Uterus (tissue), 4 donors: ENCODE data around the gene RHBG. TPM values are rescaled to one million over a fixed set of nuclear protein-coding genes. Genes with fewer than 3 reads are reported as not detected.
A peak's percentile ranks its signal among the peaks of the same experiment; 100 is the strongest.

Source experiments
- DNase-seq, 2 donors: peaks; one replicate each; pipeline ENCODE4 v3.0.0-alpha.2; 2019 to 2020
- H3K27ac ChIP-seq, 2 donors: fragments of 200-600 bp; sonication (generic); 1 replicate in 1 of 2; 2 replicates in 1 of 2; pipeline ENCODE4 v1.5.1; 2016 to 2018
- H3K27me3 ChIP-seq, 2 donors: fragments of 200-600 bp; sonication (generic); one replicate each; pipeline ENCODE4 v1.5.1; 2018 to 2019; ENCODE audit warnings: control low read depth in 1 of 2
- H3K36me3 ChIP-seq, 2 donors: fragments of 200-600 bp; sonication (generic); one replicate each; pipeline ENCODE4 v1.5.1; 2019; ENCODE audit warnings: control low read depth in 1 of 2
- H3K4me1 ChIP-seq, 2 donors: fragments of 200-600 bp; sonication (generic); one replicate each; pipeline ENCODE4 v1.5.1; 2018 to 2019; ENCODE audit warnings: control low read depth in 1 of 2
- H3K4me3 ChIP-seq, 2 donors: fragments of 200-600 bp; sonication (generic); 1 replicate in 1 of 2; 2 replicates in 1 of 2; pipeline ENCODE4 v1.5.1; 2018 to 2019; ENCODE audit warnings: mild to moderate bottlenecking in 1 of 2
- H3K9me3 ChIP-seq, 2 donors: fragments of 200-600 bp; sonication (generic); one replicate each; pipeline ENCODE4 v1.5.1; 2019; ENCODE audit warnings: control low read depth in 1 of 2
- POLR2A ChIP-seq, 2 donors: fragments of 450-650 bp; IDR thresholded peaks; one replicate each; pipeline ENCODE4 v1.6.1; 2016; ENCODE audit warnings: antibody characterized with exemption in 2 of 2, mild to moderate bottlenecking in 1 of 2, moderate library complexity in 1 of 2
- intact Hi-C: fragments of 100-400 bp; cut with DNase I; formaldehyde crosslinking; loops from one replicate; pipeline ENCODE4 v1.15.1; 2023; ENCODE audit warnings: low total_unique reads
- total RNA-seq, 4 donors: library from RNA; depleted of rRNA in 3 of 4; stranded (reverse); fragments of >200 nt in 3 of 4; gene quantifications; one replicate each; pipeline versions ENCODE4 v1.1.0 to v1.2.4, GENCODE V29; 2014 to 2023
- TF ChIP-seq, protein P1 (sequence below), 4 experiments: fragments of 200-600 bp in 2 of 4; fragments of 450-650 bp in 2 of 4; sonication (generic) in 2 of 4; IDR thresholded peaks; one replicate each; pipeline ENCODE4 v1.5.1; 2016 to 2019; ENCODE audit warnings: antibody characterized with exemption in 4 of 4, mild to moderate bottlenecking in 2 of 4, moderate library complexity in 1 of 4
- donor health status: DM: yes; HTN: yes; CAD: no.

RHBG gene
- total RNA-seq, 4 donors from 2014 or later, result 0.49 TPM; not detected in 3

GRCh38 chr1:156356875-156357534 is 12.0 kb upstream of the RHBG start:
- Histone ChIP-seq H3K27me3 (peaks cover 5 to 13% of the 10 kb centered on the region in 2 donors), H3K27ac (no peak overlapping the region), H3K4me3 (no peak overlapping the region), H3K36me3 (no peaks in the 10 kb centered on the region), H3K4me1 (no peaks in the 10 kb centered on the region), H3K9me3 (no peaks in the 10 kb centered on the region)
- no peak for DNase-seq
- intact Hi-C loops, result no loop called here
- TF ChIP-seq, protein P1, sequence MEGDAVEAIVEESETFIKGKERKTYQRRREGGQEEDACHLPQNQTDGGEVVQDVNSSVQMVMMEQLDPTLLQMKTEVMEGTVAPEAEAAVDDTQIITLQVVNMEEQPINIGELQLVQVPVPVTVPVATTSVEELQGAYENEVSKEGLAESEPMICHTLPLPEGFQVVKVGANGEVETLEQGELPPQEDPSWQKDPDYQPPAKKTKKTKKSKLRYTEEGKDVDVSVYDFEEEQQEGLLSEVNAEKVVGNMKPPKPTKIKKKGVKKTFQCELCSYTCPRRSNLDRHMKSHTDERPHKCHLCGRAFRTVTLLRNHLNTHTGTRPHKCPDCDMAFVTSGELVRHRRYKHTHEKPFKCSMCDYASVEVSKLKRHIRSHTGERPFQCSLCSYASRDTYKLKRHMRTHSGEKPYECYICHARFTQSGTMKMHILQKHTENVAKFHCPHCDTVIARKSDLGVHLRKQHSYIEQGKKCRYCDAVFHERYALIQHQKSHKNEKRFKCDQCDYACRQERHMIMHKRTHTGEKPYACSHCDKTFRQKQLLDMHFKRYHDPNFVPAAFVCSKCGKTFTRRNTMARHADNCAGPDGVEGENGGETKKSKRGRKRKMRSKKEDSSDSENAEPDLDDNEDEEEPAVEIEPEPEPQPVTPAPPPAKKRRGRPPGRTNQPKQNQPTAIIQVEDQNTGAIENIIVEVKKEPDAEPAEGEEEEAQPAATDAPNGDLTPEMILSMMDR (IDR thresholded peaks at IDR 0.05), result peak in 3 of 4 experiments; percentile 26 to 35 (median 27)
- TF ChIP-seq POLR2A (IDR thresholded peaks at IDR 0.05), result no peak

DNA sequence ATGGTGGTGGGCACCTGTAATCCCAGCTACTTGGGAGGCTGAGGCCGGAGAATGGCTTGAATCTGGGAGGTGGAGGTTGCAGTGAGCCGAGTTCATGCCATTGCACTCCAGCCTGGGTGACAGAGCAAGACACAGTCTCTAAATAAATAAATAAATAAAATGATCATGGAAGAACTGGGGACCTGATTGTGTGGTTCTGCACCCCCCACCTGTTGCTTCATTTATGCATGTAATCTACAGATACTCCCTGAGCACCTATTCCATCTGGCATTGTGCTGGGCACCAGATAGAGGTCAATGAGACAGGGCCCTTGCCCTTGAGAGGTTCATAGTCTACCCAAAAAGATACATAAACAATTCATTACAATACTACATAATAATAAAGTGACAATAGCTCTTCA is 11.0 kb upstream of the RHBG start:
- Histone ChIP-seq H3K27me3 (peaks cover 5 to 13% of the 10 kb centered on the region in 2 donors), H3K36me3 (no peaks in the 10 kb centered on the region), H3K4me1 (no peaks in the 10 kb centered on the region), H3K9me3 (no peaks in the 10 kb centered on the region), H3K4me3 (no peak overlapping the region), H3K27ac (no peak overlapping the region)
- TF ChIP-seq POLR2A (IDR thresholded peaks at IDR 0.05), result no peak
- TF ChIP-seq, protein P1 (IDR thresholded peaks at IDR 0.05), result no peak
- no peak for DNase-seq
- intact Hi-C loops, result no loop called here

DNA sequence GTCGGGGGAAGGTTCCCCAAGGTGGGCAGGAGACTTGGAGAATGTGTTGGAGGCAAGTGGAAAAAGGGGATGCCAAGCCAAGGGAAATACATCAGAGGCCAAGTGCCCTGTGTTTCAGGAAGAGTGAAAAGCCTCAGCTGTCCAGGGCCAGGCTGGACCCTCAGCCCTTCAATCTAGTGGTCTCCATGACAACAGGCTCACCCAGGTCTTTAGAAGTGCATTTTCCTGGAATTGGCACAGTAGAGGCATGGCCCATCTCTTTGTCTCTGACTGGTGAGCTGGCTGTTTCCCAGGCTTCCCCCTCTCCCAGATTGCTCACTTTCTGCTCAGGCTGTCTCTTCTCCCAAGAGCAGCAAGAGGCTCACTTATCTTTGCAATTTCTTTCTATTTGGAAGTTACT is 10.4 kb upstream of the RHBG start:
- no peak for DNase-seq
- peaks cover 5 to 13% of the 10 kb centered on the region in 2 donors for H3K27me3 ChIP-seq
- H3K9me3 ChIP-seq, result no peaks in the 10 kb centered on the region
- H3K4me3 ChIP-seq, result no peak overlapping the region
- H3K4me1 ChIP-seq, result no peaks in the 10 kb centered on the region
- H3K27ac ChIP-seq, result no peak overlapping the region
- intact Hi-C loops, result no loop called here
- no peak for TF ChIP-seq POLR2A (IDR thresholded peaks at IDR 0.05)
- TF ChIP-seq, protein P1 (IDR thresholded peaks at IDR 0.05), result no peak
- H3K36me3 ChIP-seq, result no peaks in the 10 kb centered on the region

- intact Hi-C loops, result no loop called here
- no peaks in the 10 kb centered on the region for H3K9me3 ChIP-seq
- H3K4me3 ChIP-seq, result no peak overlapping the region
- H3K4me1 ChIP-seq, result no peaks in the 10 kb centered on the region
- H3K27ac ChIP-seq, result no peak overlapping the region
- no peak for DNase-seq
- TF ChIP-seq POLR2A (IDR thresholded peaks at IDR 0.05), result no peak
- TF ChIP-seq, protein P1 (IDR thresholded peaks at IDR 0.05), result no peak
- no peaks in the 10 kb centered on the region for H3K36me3 ChIP-seq
- H3K27me3 ChIP-seq, result peaks cover 5 to 13% of the 10 kb centered on the region in 2 donors
These were observed 9.8 kb upstream of the RHBG start for GRCh38 chr1:156359249-156359648.

GRCh38 chr1:156359973-156360372 is 9.0 kb upstream of the RHBG start:
- no peak for DNase-seq
- Histone ChIP-seq H3K27me3 (peaks cover 5 to 13% of the 10 kb centered on the region in 2 donors), H3K4me1 (no peaks in the 10 kb centered on the region), H3K36me3 (no peaks in the 10 kb centered on the region), H3K27ac (no peak overlapping the region), H3K4me3 (no peak overlapping the region), H3K9me3 (no peaks in the 10 kb centered on the region)
- TF ChIP-seq, protein P1 (IDR thresholded peaks at IDR 0.05), result no peak
- no peak for TF ChIP-seq POLR2A (IDR thresholded peaks at IDR 0.05)
- intact Hi-C loops, result no loop called here
